Tibial nerve (tissue), 4 donors: ENCODE results near the gene YRDC. TPM values are rescaled to one million over a fixed set of nuclear protein-coding genes. Genes with fewer than 3 reads are reported as not detected.

Experiments used
- DNase-seq, 2 donors: peaks; one replicate each; pipeline ENCODE4 v3.0.0-alpha.2; 2019; ENCODE audit warnings: low spot score in 2 of 2
- H3K27ac ChIP-seq, 4 donors: fragments of 200-600 bp; sonication (generic) in 3 of 4; one replicate each; pipeline ENCODE4 v1.5.1; 2017 to 2019; ENCODE audit warnings: mild to moderate bottlenecking in 1 of 4
- H3K27me3 ChIP-seq, 2 donors: fragments of 200-600 bp; sonication (generic) in 1 of 2; one replicate each; pipeline versions ENCODE4 v1.5.1 to v1.6.0; 2017 to 2019
- H3K36me3 ChIP-seq, 3 donors: fragments of 200-600 bp; sonication (generic); one replicate each; pipeline ENCODE4 v1.5.1; 2018 to 2019
- H3K4me1 ChIP-seq, 4 donors: fragments of 200-600 bp; sonication (generic) in 3 of 4; one replicate each; pipeline ENCODE4 v1.5.1; 2017 to 2019
- H3K4me3 ChIP-seq, 4 donors: fragments of 200-600 bp; sonication (generic) in 3 of 4; one replicate each; pipeline ENCODE4 v1.5.1; 2017 to 2019; ENCODE audit warnings: mild to moderate bottlenecking in 1 of 4, moderate library complexity in 1 of 4
- H3K9me3 ChIP-seq, 4 donors: fragments of 200-600 bp; sonication (generic) in 3 of 4; one replicate each; pipeline ENCODE4 v1.5.1; 2017 to 2019
- CTCF ChIP-seq, 5 experiments: fragments of 200-600 bp in 3 of 5; fragments of 450-650 bp in 2 of 5; sonication (generic) in 3 of 5; IDR thresholded peaks; one replicate each; pipeline ENCODE4 v1.5.1; 2016 to 2019; ENCODE audit warnings: antibody characterized with exemption in 5 of 5, mild to moderate bottlenecking in 3 of 5, moderate library complexity in 2 of 5
- EP300 ChIP-seq, 2 donors: sonication (generic); formaldehyde crosslinking; IDR thresholded peaks; one replicate each; pipeline ENCODE4 v1.6.1; 2017; ENCODE audit warnings: antibody characterized with exemption in 2 of 2, mild to moderate bottlenecking in 1 of 2
- POLR2A ChIP-seq, 2 donors: fragments of 450-650 bp; IDR thresholded peaks; one replicate each; pipeline ENCODE4 v1.6.1; 2017; ENCODE audit warnings: antibody characterized with exemption in 2 of 2, mild to moderate bottlenecking in 2 of 2, moderate library complexity in 2 of 2
- WGBS, 2 donors: methylation state at CpG; one replicate each; pipeline ENCODE4 v1.1.5; 2018; 5-methylcytosine and 5-hydroxymethylcytosine counted together
- total RNA-seq, 4 donors: library from RNA; depleted of rRNA; stranded (reverse); fragments of >200 nt; gene quantifications; one replicate each; pipeline ENCODE4 v1.1.0, GENCODE V29; 2016

The YRDC gene
- total RNA-seq, 4 donors from 2014 or later = 8.1 to 13.8 (median 10.8) TPM

GRCh38 chr1:37753473-37754321 lies 54.3 kb downstream of the YRDC start:
- Histone ChIP-seq H3K4me3 (no peak overlapping the region), H3K36me3 (no peaks in the 10 kb centered on the region), H3K4me1 (peaks cover 0 to 17% (median 1%) of the 10 kb centered on the region in 4 donors), H3K9me3 (no peaks in the 10 kb centered on the region), H3K27me3 (peaks cover 0 to 70% of the 10 kb centered on the region in 2 donors), H3K27ac (no peak overlapping the region)
- WGBS, 2 donors = 2 to 3% methylated on average over 41 to 47 of the region's 52 CpGs
- TF ChIP-seq EP300 (IDR thresholded peaks at IDR 0.05) (no peak), POLR2A (IDR thresholded peaks at IDR 0.05) (no peak), CTCF (IDR thresholded peaks at IDR 0.05) (no peak)
- no peak for DNase-seq

Other genes with a start within 250 kb of the YRDC start
- 10 to 100 TPM; 27.8 to 67.5 (median 44.2) TPM for gene GNL2, start 212.3 kb downstream of the YRDC start, total RNA-seq
- under 1 TPM in 2 of 4 donors, not detected in 2; 0.20 to 0.21 TPM for gene RSPO1, start 173.3 kb downstream of the YRDC start, total RNA-seq
- under 1 TPM in 3 of 4 donors, not detected in 1; 0.66 to 0.98 (median 0.90) TPM for gene CDCA8, start 115.7 kb downstream of the YRDC start, total RNA-seq
- gene EPHA10, start 43.1 kb downstream of the YRDC start, total RNA-seq = under 1 TPM in 3 of 4 donors, not detected in 1; under 0.01 to 0.30 (median 0.21) TPM
- gene MANEAL, start 14.4 kb downstream of the YRDC start, total RNA-seq = 1 to 10 TPM in 3 of 4 donors, under 1 TPM in 1; 0.44 to 1.8 (median 1.7) TPM
- 100 to 1,000 TPM in 1 of 4 donors, 10 to 100 TPM in 3; 80.6 to 132 (median 92.7) TPM for gene C1orf122, start 418 bp downstream of the YRDC start, total RNA-seq
- gene MTF1, start 51.4 kb upstream of the YRDC start, total RNA-seq = 1 to 10 TPM; 6.1 to 9.0 (median 7.8) TPM
- 10 to 100 TPM; 39.1 to 52.5 (median 49.0) TPM for gene INPP5B, start 138.8 kb upstream of the YRDC start, total RNA-seq
- gene SF3A3, start 181.8 kb upstream of the YRDC start, total RNA-seq = 10 to 100 TPM; 51.0 to 67.8 (median 62.8) TPM
- gene FHL3, start 197.3 kb upstream of the YRDC start, total RNA-seq = 10 to 100 TPM; 25.1 to 32.7 (median 26.6) TPM
- 10 to 100 TPM; 16.5 to 36.8 (median 25.7) TPM for gene UTP11, start 204.5 kb upstream of the YRDC start, total RNA-seq
- gene POU3F1, start 238.6 kb upstream of the YRDC start, total RNA-seq = 10 to 100 TPM; 11.6 to 53.4 (median 24.8) TPM